ENCODE data around the gene EHHADH.
"Not testable (repeated sequence)": the region's sequence is repeated elsewhere in the genome, so short reads cannot be mapped to it uniquely, and the experiment has no call there.

Gene EHHADH

DNA sequence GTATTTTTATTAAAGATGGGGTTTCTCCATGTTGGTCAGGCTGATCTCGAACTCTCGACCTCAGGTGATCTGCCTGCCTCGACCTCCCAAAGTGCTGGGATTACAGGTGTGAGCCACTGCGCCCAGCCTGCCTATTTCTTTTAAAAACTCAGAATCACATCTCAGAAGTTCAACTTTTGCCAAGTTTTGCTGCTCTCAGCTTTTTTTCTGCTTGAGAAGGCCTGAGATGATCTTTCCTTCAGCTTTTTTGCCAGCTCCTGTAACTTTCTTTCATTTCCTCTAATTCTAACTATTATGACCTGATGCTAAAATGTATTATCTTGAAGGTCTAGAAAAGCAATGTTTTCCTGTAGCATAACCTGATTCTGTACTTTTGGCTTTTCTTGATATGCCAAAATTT, 9.6 kb upstream of the EHHADH start:
- TF ChIP-seq, protein P1, sequence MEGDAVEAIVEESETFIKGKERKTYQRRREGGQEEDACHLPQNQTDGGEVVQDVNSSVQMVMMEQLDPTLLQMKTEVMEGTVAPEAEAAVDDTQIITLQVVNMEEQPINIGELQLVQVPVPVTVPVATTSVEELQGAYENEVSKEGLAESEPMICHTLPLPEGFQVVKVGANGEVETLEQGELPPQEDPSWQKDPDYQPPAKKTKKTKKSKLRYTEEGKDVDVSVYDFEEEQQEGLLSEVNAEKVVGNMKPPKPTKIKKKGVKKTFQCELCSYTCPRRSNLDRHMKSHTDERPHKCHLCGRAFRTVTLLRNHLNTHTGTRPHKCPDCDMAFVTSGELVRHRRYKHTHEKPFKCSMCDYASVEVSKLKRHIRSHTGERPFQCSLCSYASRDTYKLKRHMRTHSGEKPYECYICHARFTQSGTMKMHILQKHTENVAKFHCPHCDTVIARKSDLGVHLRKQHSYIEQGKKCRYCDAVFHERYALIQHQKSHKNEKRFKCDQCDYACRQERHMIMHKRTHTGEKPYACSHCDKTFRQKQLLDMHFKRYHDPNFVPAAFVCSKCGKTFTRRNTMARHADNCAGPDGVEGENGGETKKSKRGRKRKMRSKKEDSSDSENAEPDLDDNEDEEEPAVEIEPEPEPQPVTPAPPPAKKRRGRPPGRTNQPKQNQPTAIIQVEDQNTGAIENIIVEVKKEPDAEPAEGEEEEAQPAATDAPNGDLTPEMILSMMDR (IDR thresholded peaks at IDR 0.05; ENCODE audit: insufficient read depth, low read length, poor library complexity, severe bottlenecking): no peak
- DNase-seq (ENCODE audit: extremely low read depth, insufficient read length): no peak
- H3K27me3 ChIP-seq (replicated peaks; ENCODE audit: control insufficient read depth, insufficient read depth, low read length): no peaks in the 10 kb centered on the region
- H3K4me3 ChIP-seq (replicated peaks; ENCODE audit: low read depth, low read length): no peak overlapping the region
- H3K36me3 ChIP-seq (ENCODE audit: control insufficient read depth, insufficient read depth, low read length): no peaks in the 10 kb centered on the region

DNA sequence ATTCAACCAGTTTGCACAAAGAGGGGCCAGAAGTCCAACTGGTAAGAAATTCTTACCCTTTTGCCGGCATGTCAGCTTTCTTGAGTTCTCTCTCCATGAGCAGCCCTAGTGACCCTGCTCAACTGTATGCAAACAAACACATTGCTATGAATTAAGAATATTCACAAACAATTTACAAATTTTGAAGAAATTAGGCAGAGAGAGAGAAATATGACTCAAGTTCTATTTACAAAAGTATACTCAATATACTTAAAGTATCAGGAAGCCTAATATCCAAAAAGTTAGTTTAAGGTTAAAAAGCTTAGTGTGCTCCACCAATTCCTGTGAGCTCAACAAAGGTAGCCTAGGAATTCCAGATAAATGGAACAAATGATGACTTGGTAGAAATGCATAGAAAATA, 3.5 kb upstream of the EHHADH start:
- H3K4me3 ChIP-seq (replicated peaks; ENCODE audit: low read depth, low read length): no peak overlapping the region
- DNase-seq (ENCODE audit: extremely low read depth, insufficient read length): no peak
- no peaks in the 10 kb centered on the region for H3K36me3 ChIP-seq (ENCODE audit: control insufficient read depth, insufficient read depth, low read length)
- TF ChIP-seq, protein P1 (IDR thresholded peaks at IDR 0.05; ENCODE audit: insufficient read depth, low read length, poor library complexity, severe bottlenecking): no peak
- H3K27me3 ChIP-seq (replicated peaks; ENCODE audit: control insufficient read depth, insufficient read depth, low read length): no peaks in the 10 kb centered on the region

DNA sequence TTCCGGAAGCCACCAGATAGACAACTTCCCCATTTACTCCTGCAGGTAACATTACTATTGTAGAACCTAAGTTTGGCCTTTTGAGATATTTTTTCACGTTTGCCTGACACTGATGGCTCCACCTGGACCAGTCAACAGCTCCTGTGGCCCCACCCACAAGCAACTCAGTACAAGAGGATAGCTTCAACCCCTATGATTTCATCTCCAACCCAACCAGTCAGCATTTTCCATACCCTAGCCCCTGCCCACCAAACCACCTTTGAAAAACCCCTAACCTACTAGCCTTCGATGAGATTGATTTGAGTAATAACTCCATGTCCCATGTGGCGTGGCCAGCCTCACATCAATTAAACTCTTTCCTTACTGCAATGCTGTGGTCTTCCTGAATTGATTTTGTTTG, 950 bp upstream of the EHHADH start:
- no peaks in the 10 kb centered on the region for H3K36me3 ChIP-seq (ENCODE audit: control insufficient read depth, insufficient read depth, low read length)
- H3K27me3 ChIP-seq (replicated peaks; ENCODE audit: control insufficient read depth, insufficient read depth, low read length): no peaks in the 10 kb centered on the region
- DNase-seq (ENCODE audit: extremely low read depth, insufficient read length): no peak
- TF ChIP-seq, protein P1 (IDR thresholded peaks at IDR 0.05; ENCODE audit: insufficient read depth, low read length, poor library complexity, severe bottlenecking): no peak
- H3K4me3 ChIP-seq (replicated peaks; ENCODE audit: low read depth, low read length): no peak overlapping the region

DNA sequence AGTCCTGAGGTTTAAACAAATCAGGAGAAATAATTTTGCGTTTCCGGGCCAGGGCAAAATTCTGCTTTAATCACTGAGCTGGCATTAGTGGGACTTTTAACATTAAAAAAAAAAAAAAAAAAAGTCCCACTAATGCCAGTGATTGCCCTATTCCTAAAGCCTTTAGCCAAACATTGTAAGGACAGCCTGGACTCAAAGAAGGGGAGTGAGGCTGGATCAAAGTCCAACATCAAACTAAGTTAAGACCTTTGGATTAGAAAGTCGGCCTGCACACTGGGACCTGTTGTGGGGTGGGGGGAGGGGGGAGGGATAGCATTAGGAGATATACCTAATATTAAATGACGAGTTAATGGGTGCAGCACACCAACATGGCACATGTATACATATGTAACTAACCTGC, 716 bp downstream of the EHHADH start:
- not testable (repeated sequence) for H3K4me3 ChIP-seq (replicated peaks; ENCODE audit: low read depth, low read length); H3K27me3 ChIP-seq (replicated peaks; ENCODE audit: control insufficient read depth, insufficient read depth, low read length); DNase-seq (ENCODE audit: extremely low read depth, insufficient read length); H3K36me3 ChIP-seq (ENCODE audit: control insufficient read depth, insufficient read depth, low read length)

DNA sequence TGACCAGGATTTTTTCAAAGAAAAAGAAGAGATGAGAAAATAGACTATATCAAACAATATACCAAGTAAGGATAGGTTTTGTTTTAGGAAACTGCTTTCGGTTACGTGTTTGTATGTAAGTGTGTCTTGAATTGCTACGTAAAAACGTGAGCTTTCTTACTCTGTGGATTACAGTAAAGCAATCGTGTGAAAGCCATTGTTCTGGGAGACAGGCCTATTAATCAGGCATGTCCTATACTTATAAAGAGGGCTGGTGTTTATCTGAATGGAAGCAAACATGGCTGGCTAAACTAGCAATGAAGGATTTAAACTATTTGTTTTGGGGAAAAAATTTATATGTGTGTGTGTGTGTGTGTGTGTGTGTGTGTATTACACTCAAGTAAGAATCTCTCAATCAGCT, 2.6 kb downstream of the EHHADH start:
- Histone ChIP-seq H3K36me3 (ENCODE audit: control insufficient read depth, insufficient read depth, low read length) (no peaks in the 10 kb centered on the region), H3K4me3 (replicated peaks; ENCODE audit: low read depth, low read length) (no peak overlapping the region), H3K27me3 (replicated peaks; ENCODE audit: control insufficient read depth, insufficient read depth, low read length) (no peaks in the 10 kb centered on the region)
- DNase-seq (ENCODE audit: extremely low read depth, insufficient read length): no peak
- TF ChIP-seq, protein P1 (IDR thresholded peaks at IDR 0.05; ENCODE audit: insufficient read depth, low read length, poor library complexity, severe bottlenecking): no peak

DNA sequence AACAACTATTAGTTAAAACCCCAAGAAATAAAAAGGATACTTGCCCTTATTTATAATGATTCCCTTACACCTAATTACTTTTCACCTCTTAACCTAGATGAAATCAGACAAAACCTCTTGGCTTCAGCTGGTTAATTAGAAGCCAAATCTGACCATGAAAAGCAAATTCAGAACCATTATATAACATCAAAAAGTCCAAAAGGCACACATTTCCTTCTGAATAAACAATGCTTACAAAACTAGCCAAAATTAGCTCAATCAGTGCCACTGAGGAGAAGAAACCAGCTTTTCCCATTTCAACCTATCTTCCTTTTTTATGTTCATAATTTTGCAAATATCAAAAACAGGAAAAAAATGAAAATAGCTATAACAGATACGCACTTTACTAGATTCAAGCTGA, 3.2 kb downstream of the EHHADH start:
- H3K4me3 ChIP-seq (replicated peaks; ENCODE audit: low read depth, low read length): no peak overlapping the region
- H3K27me3 ChIP-seq (replicated peaks; ENCODE audit: control insufficient read depth, insufficient read depth, low read length): no peaks in the 10 kb centered on the region
- no peaks in the 10 kb centered on the region for H3K36me3 ChIP-seq (ENCODE audit: control insufficient read depth, insufficient read depth, low read length)
- no peak for DNase-seq (ENCODE audit: extremely low read depth, insufficient read length)
- TF ChIP-seq, protein P1 (IDR thresholded peaks at IDR 0.05; ENCODE audit: insufficient read depth, low read length, poor library complexity, severe bottlenecking): no peak

Measured in GM06990 (cell line).